Stimulated activated CD8-positive, alpha-beta memory T cell treated with anti-CD3 and anti-CD28 coated beads, Interleukin-4, amount 100 ng/mL, for 24 hours (primary cell): Measurements from ENCODE around the gene GRM7.

Experiments used
- DNase-seq: peaks from one replicate; pipeline ENCODE4 v3.0.0-alpha.2; 2020; ENCODE audit warnings: low read depth

The GRM7 gene

DNA sequence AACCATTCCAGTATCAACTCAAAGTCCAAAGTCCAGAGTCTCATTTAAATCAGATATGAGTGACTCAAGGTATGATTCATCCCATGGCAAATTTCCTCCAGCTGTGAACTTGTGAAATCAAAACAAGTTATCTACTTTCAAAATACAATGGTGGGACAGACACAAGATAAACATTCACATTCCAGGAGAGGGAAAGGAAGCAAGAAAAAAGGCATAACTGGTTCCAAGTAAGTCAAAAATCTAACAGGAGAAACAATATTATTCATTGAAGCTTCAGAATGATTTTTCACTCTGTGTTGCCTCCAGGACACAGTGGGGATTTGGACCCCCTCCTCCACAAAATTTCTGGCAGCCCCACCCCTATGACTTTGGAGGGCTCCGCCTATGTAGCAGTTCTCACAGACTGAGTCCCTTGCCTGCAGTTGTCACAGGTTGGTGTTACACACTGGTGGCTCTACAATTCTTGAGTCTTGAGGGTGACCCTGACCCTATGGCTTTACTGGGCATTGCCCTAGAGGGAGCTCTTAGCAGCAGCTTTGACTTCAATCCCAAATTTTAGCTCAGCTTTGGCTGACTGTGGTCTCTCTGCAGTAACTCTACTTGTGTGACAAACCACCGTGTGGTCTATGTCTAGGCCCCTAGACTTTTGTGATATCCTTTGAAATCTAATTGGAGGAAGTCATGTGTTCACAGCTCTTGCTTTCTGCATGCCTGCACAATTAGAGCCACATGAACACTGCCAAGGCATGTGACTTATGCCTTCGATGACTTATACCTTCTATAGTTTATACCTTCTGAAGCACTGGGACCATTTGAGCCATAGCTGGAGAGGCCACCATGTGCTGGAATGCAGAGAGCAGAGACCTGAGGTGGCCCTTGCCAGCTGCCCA is 644.2 kb downstream of the GRM7 start:
- no peak for DNase-seq

GRCh38 chr3:7506606-7507180 is 645.8 kb downstream of the GRM7 start:
- no peak for DNase-seq

- DNase-seq = no peak
These were observed 647.9 kb downstream of the GRM7 start for GRCh38 chr3:7508821-7509220.

- no peak for DNase-seq
These were observed 651.1 kb downstream of the GRM7 start for GRCh38 chr3:7512048-7512447.

- no peak for DNase-seq
These were observed 657.1 kb downstream of the GRM7 start for GRCh38 chr3:7518026-7518425.

GRCh38 chr3:7518456-7518855 is 657.5 kb downstream of the GRM7 start:
- DNase-seq = no peak

- no peak for DNase-seq
These were observed 659.1 kb downstream of the GRM7 start for GRCh38 chr3:7520059-7520458.

DNA sequence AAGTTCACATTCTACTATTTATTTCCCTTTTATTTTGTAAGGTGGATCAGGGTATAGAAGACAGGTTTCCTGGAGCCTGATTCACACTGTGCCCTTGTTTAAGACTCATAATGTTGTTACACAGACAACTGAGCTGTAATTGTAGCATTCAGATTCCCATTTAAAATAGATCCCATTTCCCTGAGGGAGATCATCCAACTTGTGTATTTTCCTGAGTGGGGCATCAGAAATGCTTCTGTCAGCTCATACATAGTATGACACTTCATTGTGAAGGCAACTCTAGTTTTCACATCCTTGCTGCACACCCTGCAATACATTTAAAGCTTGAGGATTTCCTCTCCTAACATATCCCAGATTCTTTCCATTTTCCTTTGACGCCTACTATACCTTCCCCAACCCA is 659.7 kb downstream of the GRM7 start:
- DNase-seq = no peak

DNA sequence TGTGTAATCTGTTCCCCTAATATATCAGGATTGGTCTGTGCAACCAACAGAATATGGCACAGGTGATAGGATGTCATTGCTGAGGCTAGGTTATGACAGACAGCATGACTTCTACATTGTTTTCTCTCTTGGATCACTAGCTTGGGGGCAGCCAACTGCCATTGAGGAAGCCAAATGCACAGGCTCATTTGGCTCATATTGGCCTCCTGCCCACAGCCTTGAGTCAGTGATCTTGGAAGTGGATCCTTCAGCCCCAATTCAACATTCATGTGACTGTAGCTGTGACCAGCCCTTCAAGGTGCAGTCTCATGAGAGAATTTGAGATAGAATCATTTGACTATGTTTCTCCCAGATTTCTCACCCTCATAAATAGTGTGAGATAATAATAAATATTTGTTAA is 675.6 kb downstream of the GRM7 start:
- no peak for DNase-seq

DNA sequence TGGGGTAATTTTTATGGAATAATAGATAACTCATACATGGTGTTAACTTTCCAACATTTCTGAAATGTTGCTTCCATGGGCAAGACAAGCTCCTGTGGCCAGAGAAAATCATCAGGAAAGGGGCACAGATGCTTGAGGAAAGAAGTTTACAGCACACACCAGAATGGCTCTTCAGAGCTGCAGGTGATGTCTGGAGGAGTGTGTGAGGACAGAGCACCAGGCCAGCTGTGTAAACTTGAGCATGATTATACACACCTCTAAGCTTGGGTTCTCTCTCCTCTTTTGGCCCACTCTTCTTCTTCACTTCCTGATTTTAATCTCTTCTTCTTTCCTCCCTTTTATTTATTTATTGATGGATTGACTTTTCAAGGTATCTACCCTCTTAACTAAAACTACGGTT is 676.0 kb downstream of the GRM7 start:
- DNase-seq = no peak

GRCh38 chr3:7543294-7543880 is 682.5 kb downstream of the GRM7 start:
- DNase-seq = no peak

- no peak for DNase-seq
These were observed 684.4 kb downstream of the GRM7 start for GRCh38 chr3:7545334-7545733.

DNA sequence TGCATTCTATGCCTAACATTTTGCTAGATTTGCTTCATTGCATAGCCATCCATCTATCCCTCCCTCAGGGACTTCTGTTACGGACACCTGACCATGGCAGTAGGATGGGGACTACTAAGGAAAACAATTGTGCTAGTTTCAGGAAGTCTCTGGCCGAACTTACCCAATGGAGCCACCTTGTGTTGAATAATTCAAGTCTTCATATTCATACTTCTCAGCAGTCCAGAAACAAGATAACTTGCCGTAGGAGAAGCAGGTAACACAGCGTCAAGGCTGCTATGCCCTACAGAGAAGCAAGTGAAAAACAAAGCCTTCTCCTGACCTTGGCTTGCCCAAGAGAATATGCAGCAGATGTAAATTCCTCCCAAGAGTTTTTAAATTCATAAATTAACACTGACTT is 685.3 kb downstream of the GRM7 start:
- DNase-seq = no peak

GRCh38 chr3:7547826-7548225 is 686.9 kb downstream of the GRM7 start:
- no peak for DNase-seq

DNA sequence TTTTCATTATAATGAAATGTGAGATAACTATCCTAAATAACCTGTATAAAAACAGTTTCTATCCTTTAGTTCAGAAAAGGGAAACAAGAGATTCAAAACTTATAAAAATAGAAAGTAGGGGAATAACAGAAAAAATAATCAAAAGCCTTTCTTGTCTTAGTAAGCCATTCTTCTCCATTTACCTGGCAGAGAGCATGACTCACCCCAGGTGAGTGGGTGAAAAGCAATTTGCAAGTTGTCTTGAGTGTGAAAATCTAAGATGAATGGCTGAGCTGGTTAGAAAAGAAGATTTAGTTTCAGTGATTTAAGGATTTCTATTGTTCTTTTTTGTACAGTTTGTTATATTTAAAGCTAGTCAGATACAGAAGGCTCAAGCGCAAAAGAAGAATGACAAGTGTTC is 702.0 kb downstream of the GRM7 start:
- DNase-seq = no peak

GRCh38 chr3:7565574-7565973 is 704.7 kb downstream of the GRM7 start:
- DNase-seq = no peak

GRCh38 chr3:7567160-7567559 is 706.2 kb downstream of the GRM7 start:
- no peak for DNase-seq

DNA sequence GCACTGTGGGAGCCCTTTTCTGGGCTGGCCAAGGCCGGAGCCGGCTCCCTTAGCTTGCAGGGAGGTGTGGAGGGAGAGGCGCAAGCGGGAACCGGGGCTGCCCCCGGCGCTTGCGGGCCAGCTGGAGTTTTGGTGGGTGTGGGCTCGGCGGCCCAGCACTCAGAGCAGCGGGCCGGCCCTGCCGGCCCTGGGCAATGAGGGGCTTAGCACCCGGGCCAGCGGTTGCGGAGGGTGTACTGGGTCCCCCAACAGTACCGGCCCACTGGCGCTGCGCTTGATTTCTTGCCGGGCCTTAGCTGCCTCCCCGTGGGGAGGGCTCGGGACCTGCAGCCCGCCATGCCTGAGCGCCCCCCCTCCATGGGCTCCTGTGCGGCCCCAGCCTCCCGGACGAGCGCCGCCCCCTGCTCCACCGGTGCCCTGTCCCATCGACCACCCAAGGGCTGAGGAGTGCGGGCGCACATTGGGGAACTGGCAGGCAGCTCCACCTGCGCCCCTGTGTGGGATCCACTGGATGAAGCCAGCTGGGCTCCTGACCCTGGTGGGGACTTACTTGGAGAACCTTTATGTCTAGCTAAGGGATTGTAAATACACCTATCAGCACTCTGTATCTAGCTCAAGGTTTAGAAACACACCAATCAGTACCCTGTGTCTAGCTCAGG is 707.7 kb downstream of the GRM7 start:
- DNase-seq = no peak

- DNase-seq = no peak
These were observed 712.4 kb downstream of the GRM7 start for GRCh38 chr3:7573330-7573729.

GRCh38 chr3:7574435-7574834 is 713.5 kb downstream of the GRM7 start:
- DNase-seq = no peak

- no peak for DNase-seq
These were observed 715.2 kb downstream of the GRM7 start for GRCh38 chr3:7576071-7576470.

GRCh38 chr3:7576506-7576905 is 715.6 kb downstream of the GRM7 start:
- no peak for DNase-seq

- no peak for DNase-seq
These were observed 716.6 kb downstream of the GRM7 start for GRCh38 chr3:7577513-7577912.
